HG03039 (cell line): ENCODE data around the gene WDR27.
"Not testable (repeated sequence)": the region's sequence is repeated elsewhere in the genome, so short reads cannot be mapped to it uniquely, and the experiment has no call there.

ENCODE experiments used
- ATAC-seq: cut with Tn5 transposase; IDR thresholded peaks from one replicate; pipeline ENCODE4 v1.9.1; 2021; ENCODE audit warnings: mild to moderate bottlenecking, moderate library complexity; ENCODE audit not compliant: unreplicated experiment

Gene WDR27

DNA sequence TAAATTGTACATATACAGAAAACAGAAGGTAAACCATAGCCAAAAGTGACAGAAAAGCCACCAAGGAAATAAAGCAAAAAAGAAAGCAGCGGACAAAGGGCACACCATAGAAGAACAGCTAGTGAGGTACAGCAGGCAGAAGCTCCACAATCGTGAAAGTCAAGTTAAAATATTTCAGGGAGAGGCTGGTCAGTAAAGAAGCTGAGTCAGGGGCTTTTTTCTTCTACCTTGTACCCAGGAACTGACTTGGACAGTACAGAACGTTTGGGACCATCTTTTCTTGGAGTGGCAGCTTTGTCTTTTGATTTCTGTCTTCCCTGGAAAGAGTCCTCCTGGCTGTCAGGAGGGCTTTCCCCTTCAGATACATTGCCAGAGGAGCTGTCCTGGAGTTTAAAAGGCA lies 8.2 kb upstream of the WDR27 start:
- ATAC-seq: no peak

DNA sequence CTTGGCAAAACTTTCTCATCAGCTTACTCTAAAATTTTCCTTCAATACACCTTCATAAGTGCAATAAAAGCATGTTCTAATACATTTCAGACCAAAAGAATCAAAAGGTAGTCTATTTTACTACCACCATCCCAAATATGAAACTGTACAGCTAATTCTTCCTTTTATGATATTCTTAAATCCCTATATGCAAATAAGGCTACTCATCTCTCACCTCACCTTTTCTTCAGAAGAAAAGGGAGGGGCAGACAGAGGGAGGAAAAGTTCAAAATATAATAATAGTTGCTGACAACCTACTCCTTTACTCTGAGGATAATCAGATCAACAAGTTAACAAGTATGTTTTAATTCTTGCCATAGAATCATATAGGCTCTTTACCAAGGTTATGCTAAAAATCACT lies 7.5 kb upstream of the WDR27 start:
- ATAC-seq: no peak

DNA sequence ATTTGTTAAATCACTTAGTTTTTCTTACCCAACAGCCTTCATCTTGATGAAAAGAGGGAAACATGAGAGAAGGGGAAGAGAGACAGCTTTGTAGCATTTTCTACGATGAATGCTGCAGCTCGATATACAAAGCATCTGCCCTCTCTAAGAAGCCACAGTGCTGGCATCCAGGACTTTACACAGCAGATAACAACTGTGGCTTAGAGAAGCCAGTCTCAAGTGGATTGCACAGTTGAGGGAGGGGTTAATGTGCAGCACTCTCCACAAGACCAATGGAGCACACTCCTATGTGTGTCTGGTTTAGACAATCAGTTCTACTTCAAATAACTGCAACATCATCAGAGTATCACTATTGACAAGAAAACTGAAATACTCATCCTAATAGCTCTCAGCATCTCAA lies 5.9 kb upstream of the WDR27 start:
- ATAC-seq: no peak

DNA sequence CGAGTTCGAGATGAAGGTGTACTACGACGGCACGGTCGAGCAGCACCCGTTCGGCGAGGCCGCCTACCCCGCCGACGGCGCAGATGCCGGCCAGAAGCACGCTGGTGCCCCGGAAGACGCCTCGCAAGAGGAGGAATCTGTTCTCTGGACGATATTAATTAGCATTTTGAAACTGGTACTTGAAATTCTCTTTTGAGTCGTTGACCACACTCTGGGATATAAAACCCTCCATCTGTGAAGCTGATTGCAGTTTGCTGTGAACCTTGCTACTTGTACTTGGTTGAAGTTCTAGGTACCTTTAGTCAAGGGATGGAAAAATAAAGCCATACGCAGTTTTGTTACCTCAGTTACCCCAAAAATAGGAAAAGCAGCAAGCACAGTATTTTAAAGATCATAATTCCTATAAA lies 1.0 kb upstream of the WDR27 start:
- ATAC-seq: peak; percentile 9

DNA sequence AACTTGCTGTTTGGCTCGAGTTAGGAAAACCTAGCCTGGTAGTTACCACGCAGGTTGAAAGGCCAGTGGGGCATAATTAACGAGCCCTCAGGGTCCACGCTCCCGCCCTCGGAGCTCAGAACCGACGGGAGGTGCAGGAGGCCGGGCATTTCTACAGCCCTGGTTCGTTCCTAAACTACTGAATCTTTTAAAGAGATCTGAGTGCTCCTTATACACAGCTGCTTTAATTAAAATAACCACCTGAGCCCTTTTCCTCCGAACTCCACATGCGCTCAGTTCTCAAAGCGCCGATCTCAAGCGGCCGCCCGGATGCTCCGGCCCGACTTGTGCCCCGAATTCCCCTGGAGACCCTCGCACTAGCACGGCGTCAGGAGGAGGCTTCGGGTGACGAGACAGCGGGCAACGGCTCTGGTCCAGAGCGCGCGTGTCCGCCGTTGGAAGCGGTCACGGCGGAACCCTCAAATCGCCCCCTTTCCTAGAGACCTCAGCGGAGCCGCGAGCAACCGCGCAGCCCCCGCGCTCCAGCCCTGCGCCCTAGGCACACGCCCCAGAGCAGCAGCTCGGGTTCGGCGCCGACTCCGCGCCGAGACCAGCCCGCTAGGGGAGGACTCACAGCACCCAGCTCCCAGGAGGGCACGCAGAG lies 397 bp downstream of the WDR27 start:
- ATAC-seq: peak; percentile 9

DNA sequence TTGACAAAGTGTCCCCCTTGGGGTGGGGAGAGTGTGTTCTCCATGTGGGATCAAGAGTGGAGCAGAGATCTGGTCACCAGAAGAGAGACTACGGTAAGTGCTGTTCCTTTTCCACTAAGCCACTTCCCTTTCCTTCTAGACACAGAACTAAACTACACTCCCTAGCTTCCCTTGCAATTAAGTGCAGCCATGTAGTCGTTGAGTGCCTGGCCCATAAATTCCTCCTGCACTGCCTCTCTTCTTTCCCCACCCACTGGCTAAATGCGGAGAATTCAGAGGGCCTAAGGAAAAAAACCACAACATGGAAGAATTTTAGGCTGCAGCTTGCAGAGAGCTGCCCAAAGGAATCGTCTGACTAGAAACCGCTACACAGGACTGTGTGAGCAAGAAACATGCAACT lies 1.5 kb downstream of the WDR27 start:
- ATAC-seq: no peak

DNA sequence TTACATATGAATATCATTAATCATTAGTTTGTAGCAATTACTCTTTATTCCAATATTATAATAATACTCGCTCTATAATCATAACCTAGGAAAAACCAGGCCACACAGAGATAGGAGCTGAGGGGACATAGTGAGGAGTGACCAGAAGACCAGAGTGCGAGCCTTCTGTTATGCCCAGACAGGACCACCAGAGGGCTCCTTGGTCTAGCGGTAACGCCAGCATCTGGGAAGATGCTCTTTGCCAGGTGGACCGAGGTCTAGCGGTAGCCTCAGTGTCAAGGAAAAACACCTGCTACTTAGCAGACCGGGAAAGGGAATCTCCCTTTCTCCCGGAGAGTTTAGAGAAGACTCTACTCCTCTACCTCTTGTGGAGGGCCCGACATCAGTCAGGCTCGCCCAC lies 4.7 kb downstream of the WDR27 start:
- not testable (repeated sequence) for ATAC-seq

DNA sequence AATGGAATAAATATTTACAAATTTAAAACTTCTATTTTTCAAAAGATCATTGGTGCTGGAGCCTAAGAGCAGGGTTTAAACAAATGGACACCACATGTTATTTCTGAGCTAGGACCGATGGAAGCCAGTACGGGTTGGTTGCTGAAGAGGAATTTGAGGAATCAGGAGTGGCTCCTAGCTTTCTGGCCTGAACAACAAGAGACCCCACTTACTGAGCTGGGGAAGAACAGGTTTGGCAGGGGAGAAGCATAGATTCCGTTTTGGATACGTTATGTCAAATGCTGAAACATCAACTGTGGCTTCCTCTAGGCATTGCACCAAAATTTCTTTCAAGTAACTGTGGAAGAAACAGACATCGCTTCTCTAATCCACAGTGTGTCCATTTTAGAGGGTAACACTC lies 6.7 kb downstream of the WDR27 start:
- no peak for ATAC-seq

DNA sequence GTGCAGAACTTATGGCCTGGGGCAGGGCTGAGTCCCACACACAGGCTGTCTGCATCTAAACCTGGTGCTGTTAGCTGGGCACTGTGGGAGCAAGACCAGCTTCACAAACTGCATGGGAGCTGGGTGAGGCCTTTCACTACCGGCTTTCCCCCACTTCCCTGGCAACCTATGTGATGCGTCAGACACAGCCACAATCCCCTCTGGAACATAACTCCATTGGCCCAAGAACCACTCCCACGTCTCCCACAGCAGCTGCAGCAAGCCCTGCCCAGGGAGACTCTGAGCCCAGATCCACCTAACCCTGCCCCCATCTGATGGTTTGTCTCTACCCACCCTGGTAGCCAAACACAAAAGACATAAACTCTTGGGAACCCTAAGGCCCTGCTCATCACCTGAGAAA lies 9.3 kb downstream of the WDR27 start:
- ATAC-seq: no peak

DNA sequence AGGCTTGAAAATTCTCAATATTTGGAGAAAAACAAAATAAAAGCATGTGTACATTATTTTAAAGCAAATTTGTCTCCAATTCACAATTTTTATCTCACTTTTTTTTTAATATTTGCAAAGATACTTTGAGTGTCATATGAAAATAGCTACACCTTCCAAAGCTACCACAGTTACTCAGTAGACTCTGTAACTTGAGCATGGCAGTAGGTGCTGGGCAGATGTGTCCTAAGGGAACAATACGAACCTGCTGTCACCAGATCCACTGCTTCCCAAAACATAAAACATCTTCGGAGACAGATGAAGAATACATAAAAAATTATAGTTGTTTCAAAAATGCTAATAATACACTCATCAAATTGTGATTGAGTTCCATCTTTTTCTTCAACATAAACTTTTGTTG lies 10.6 kb downstream of the WDR27 start:
- no peak for ATAC-seq

DNA sequence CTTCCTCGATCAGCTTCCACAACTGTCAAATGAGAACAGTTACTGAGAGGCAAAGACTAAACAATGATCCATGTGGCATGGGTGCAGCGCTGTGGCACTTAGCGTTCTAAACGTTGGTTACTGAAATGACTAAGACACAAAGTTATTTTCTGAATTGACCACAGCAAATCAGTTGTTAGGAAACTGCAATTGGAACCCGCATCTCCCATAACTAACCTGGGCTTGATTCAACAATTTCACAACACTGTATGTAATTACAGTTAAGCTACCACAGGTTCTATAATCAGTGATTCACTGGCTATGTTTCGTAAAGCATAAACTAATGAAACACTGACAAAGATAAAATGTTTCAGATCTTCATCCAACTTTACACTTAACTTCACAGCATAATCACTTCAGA lies 12.5 kb downstream of the WDR27 start:
- ATAC-seq: no peak

DNA sequence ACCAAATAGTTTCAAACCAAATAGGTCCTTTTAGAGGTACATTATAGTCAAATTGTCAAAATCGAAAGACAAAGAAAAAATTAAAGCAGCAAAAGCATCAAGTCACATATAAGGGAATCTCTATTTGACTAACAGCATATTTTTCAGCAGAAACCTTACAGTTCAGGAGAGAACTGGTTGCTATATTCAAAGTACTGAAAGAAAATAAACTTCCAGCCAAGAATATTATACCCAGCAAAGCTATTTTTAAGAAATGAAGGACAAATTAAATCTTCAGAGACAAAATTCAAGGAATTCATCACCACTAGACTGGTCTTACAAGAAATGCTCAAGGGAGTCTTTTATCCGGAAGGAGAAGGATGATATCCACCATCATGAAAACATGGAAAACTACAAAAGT lies 16.0 kb downstream of the WDR27 start:
- ATAC-seq: no peak

DNA sequence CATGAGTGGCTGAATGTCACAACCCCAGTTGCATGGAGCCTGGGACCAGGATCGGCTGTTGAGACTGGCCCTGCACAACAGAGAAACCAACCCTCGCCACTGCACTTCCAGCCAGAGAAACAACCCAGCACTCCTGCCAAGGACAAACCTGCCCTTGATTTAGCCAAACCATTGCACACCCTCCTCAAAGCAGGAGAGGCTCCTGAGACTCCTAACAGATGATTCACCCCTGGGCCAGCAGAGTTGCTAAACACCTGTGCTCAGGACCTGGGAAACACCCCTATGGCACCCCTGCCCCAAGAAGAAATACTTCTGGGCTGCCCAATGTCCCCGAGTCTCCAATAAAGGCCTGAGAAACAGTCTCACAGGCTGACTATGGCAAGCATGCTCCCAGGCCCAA lies 17.8 kb downstream of the WDR27 start:
- no peak for ATAC-seq

DNA sequence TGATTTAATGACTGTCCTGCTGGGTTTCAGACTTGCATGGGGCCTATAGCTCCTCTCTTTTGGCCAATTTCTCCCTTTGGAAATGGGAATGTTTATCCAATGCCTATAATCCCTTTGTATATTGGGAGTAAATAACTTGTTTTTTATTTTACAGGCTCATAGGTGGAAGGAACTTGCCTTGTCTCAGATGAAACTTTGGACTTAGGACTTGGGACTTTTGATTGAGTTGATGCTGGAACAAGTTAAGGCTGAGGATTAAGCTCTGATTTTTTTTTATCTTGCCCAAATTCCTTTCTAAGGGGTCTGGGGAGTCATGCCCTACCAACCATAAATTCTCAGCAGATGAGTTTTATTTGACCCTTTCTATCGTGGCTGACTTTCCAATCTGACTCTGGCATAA lies 23.5 kb downstream of the WDR27 start:
- ATAC-seq: no peak

DNA sequence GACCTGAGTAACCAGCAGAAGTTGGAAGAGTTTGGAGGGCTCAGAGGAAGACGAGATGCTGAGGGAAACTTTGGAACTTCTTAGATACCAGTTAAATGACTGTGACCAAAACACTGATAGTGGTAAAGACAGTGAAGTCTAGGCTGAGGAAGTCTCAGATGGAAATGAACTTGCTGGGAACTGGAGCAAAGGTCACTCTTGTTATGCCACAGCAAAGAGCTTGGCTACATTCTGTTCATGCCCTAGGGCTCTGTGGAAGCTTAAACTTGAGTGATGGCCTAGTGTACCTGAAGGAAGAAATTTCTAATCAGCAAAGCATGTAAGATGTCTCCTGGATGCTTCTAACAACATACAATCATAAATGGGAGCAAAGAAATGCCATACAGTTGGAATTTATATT lies 24.7 kb downstream of the WDR27 start:
- no peak for ATAC-seq

DNA sequence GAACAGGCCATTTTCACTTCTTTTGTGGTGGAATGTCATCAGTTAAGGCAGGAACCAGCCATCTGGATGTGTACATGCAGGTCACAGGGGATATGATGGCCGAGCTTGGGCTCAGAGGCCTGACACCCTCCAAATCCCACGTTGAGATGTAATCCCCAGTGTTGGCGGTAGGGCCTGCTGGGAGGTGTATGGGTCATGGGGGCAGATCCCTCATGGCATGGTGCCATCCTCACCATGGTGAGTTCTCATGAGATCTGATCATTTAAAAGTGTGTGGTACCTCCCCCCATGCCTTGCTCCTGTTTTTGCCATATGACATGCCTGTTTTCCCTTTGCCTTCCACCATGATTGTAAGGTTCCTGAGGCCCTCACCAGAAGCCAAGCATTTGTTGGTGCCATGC lies 26.8 kb downstream of the WDR27 start:
- no peak for ATAC-seq

DNA sequence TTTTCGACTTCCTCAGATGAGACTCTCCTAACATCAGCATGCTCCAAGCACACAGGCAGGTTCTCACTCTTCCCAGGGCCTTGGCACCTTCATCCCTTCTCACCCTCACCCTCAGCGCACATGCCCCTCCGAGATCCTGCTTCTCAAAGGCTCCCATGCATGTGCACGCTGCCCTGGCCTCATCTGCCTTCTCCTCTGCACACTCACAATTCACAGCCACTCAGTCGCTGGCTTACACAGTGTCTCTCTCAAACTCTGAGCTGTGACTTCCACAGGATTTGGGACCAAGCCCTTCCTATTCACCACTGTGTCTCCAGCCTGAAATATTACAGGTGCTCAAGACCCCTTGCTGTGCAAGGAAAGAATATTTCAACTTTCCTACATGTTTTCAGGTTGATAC lies 30.3 kb downstream of the WDR27 start:
- ATAC-seq: no peak

DNA sequence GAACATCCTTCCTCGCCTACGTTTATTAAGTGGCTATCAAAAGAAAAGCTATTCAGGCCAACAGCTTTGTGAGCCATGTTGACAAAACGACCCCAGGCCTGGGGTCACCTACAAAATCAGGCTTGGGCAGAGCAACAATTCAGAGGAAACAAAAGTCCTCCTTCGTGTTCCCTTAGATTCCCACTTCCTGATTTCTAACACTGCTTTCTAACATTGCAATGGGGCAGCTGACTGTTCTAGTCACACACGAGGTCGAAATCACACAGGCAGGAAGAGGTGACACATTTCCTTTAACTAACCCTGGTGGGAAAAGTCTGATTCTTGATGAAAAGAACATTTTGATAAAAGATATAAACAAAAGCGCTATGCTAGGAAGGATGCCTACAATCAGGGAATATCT lies 31.9 kb downstream of the WDR27 start:
- ATAC-seq: no peak

DNA sequence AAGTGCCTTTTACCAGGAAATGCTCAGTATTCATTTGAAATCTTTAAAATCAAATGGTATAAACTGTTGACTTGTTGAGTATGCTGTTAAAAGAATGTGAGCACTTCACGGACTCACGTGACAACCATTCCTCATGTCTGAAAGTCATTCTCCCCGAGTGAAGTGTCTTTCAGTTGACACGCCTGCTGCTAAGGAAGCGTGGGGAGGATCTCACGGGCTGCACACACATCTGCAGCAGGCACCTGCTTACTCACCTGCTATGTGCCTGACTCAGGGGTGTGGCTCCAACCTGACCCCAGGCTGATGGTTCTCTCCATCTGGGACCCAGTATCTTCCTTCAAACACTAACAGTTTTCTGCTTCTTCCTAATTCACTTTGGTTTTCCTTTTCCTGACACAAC lies 32.7 kb downstream of the WDR27 start:
- no peak for ATAC-seq

DNA sequence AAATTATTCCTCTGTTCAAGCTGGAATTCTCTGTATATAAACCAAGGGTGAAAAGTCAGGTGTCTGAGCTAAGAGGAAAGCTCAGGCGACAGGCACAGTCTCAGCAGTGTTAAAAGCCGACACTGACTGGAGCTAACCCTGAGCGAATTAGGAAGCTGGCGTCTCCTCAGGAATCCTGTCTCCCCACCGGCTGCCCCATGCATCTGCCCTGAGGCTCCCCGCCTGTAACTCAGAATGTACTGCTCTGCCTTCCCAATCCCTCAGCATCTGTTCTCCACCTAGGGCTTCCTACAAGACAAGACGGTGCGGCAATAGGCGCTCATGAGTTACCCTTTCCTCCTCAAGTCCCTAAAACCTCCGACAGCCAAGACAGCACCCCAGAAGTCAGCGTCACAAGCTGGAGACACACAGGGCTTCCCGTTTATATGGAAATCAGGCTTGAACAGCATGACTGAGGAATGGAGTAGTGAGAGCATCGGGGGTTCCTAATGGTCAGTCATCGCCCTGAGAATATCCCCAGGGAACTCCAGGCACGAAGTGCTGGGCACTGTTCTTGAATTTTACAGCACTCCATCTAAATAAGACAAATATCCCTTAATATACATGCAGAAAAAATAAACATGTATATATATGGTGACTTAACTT lies 33.5 kb downstream of the WDR27 start:
- ATAC-seq: no peak

DNA sequence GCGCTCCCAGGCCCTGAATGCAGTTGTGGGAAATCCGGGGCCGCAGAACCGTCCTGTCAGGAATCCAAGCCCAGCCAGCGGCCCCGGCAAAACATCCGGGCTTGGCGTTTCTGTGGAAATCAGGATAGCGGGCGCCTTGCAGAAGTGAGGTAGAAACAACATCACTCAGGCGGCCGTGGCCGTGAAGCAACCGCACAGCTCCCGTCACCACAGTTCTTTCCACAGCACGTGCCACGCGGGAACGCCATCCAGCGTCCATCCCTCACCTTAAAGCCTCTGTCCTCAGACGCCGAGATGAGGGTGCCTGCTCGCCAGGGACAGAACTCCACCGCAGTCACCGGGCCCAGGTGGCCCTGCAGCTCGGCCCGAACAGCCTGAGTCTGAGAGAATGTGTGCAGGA lies 34.1 kb downstream of the WDR27 start:
- ATAC-seq: no peak

DNA sequence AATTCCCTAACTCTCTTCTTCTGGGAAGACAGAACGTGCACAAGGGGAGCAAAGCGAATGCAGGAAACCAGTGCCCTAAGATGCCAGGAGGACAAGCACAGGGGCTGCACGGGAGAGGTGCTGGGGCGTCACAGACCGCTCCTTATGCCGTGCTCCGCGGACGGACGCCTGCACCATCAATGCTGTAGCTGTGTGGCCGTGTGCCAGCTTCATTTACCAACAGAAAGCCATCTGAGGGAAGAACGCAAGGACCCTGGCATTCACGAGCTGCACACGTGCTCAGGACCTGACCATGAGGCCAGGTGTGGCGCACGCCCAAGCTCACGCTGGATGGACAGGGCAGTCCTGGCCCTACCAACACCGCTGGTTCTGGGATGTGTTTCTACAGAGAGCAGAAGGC lies 35.4 kb downstream of the WDR27 start:
- no peak for ATAC-seq

DNA sequence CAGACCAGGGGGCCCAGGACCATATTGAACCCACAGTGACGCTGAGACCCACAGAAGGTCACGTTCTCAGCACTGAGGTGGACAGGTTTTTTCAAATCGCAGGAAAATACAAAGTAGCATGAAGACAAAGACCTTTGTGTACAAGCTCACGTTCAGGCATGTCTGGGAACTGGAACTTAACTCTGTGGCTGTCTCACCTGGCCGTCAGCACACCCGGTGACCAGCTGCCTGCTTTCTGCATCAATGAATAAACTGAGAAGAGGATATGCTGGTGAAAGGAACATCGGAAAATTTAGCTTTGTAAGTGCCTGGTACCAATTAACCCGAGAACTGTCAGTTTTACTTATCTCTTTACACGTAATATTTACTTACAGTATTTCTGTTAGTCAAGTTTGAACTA lies 36.5 kb downstream of the WDR27 start:
- no peak for ATAC-seq
